Measurements from ENCODE around the gene CATSPERD. TPM values are rescaled to one million over a fixed set of nuclear protein-coding genes. Genes with fewer than 3 reads are reported as not detected.

CATSPERD gene
- total RNA-seq, 1 experiment from 2014 or later, result not detected

DNA sequence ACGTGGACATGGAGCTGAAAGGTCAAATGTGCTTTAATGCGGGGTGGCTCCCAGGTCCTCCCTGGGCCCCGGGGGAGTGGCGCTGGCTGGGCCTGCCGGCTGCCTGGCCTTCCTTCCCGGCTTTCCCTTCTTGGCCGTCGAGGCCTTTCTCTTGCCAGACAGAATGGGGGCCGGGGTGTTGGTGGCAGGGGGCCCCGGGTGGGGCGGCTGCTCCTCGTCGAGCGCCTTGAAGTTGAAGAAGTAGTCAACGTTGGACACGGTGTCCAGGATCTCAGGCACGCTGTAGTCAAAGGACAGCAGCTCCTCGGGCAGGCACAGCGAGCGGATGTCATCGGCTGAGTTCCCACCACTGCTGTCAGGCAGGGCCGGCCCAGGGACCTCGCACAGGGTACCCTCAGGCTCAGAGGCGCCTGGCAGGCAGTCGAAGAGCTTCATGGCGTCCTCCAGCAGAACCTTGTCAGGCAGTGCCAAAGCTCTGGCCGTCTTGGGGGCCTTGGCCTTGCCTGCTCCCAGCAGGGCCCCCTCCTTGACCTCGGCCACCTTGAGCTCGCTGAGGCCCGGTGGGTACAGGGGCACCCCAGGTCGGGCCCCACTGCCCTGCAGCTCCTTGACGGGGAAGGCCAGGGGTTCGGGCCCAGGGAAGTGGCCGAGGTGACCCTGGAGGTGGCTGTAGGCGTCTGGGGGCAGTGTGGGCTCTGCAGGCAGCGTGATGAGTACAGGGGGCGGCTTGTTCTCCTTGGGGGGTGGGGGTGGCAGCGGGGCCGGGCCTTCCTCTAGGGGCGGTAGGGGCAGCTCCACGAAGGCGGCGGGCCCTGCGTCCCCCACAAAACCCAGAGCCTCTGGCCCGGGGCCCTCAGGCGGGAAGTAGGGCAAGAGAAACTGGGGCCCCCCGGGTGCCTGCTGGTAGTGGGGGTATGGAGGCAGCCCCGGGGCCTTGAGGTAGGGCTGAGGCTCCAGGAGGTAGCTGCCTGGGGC is 62.8 kb downstream of the CATSPERD start:
- H4K8ac ChIP-seq (replicated peaks; ENCODE audit: insufficient read length, low read depth, low read length), result no peak overlapping the region
- H3K4me1 ChIP-seq (ENCODE audit: insufficient read depth, low read length), result no peaks in the 10 kb centered on the region
- no peaks in the 10 kb centered on the region for H3K23me2 ChIP-seq (ENCODE audit: insufficient read length, low read depth, low read length, poor library complexity, severe bottlenecking)
- no peak overlapping the region for H3K4me2 ChIP-seq (ENCODE audit: insufficient read depth, insufficient read length, low read length)
- no peak overlapping the region for H4K5ac ChIP-seq (ENCODE audit: insufficient read length, low read depth, low read length)
- no CpG with 5 or more reads among the region's 48 CpGs for WGBS (ENCODE audit: extremely low coverage, insufficient read length, low lambda C conversion rate)
- Mint-ChIP-seq H3K4me1 (no peaks in the 10 kb centered on the region), H3K4me3 (no peak overlapping the region), H3K9me3 (no peaks in the 10 kb centered on the region), H3K27ac (no peak overlapping the region), H3K36me3 (ENCODE audit: insufficient read depth in 1 of 3, low read depth in 3 of 3) (peaks cover 18 to 26% (median 25%) of the 10 kb centered on the region in 3 experiments; a peak in 6 of 7 replicates), H3K27me3 (ENCODE audit: low read depth) (peaks cover 3% of the 10 kb centered on the region)
- H3K27me3 ChIP-seq (ENCODE audit: insufficient read depth, low read length), result no peaks in the 10 kb centered on the region
- no peaks in the 10 kb centered on the region for H3K9me3 ChIP-seq (ENCODE audit: control insufficient read depth, low read depth, low read length)
- no peak overlapping the region for H3K27ac ChIP-seq (ENCODE audit: insufficient read length, low read depth, low read length)
- no peak overlapping the region for H3K4ac ChIP-seq (ENCODE audit: low read depth, low read length)
- H2BK12ac ChIP-seq (ENCODE audit: insufficient read length, low read depth, low read length), result no peak overlapping the region
- no peak overlapping the region for H3K9ac ChIP-seq (ENCODE audit: extremely low read depth, insufficient read length, low read length)
- no peak overlapping the region for H2BK5ac ChIP-seq (ENCODE audit: insufficient read length, low read length)
- H3K18ac ChIP-seq (ENCODE audit: insufficient read length, low read depth, low read length), result no peak overlapping the region
- H2AK5ac ChIP-seq (ENCODE audit: insufficient read length, low read length), result no peak overlapping the region
- H2BK20ac ChIP-seq (ENCODE audit: low read depth, low read length, poor library complexity, severe bottlenecking), result no peak overlapping the region
- H4K91ac ChIP-seq (ENCODE audit: insufficient read length, low read depth, low read length), result no peak overlapping the region
- H3K56ac ChIP-seq (ENCODE audit: insufficient read length, low read depth, low read length), result no peak overlapping the region
- no peaks in the 10 kb centered on the region for H3K79me2 ChIP-seq (ENCODE audit: insufficient read depth, low read length)
- no peak for DNase-seq
- H2AFZ ChIP-seq (ENCODE audit: low read length), result no peak overlapping the region
- no peak overlapping the region for H3T11ph ChIP-seq (ENCODE audit: low read length)
- H2BK120ac ChIP-seq (ENCODE audit: low read depth, low read length, poor library complexity, severe bottlenecking), result no peak overlapping the region
- H3K14ac ChIP-seq (ENCODE audit: insufficient read depth, low read length), result no peak overlapping the region
- H2BK15ac ChIP-seq (ENCODE audit: low read depth, low read length), result no peak overlapping the region
- H4K20me1 ChIP-seq (ENCODE audit: control insufficient read depth, insufficient read depth, insufficient read length), result no peaks in the 10 kb centered on the region
- no peak overlapping the region for H3K23ac ChIP-seq (ENCODE audit: insufficient read length, low read depth, low read length)
- TF ChIP-seq, protein P1, sequence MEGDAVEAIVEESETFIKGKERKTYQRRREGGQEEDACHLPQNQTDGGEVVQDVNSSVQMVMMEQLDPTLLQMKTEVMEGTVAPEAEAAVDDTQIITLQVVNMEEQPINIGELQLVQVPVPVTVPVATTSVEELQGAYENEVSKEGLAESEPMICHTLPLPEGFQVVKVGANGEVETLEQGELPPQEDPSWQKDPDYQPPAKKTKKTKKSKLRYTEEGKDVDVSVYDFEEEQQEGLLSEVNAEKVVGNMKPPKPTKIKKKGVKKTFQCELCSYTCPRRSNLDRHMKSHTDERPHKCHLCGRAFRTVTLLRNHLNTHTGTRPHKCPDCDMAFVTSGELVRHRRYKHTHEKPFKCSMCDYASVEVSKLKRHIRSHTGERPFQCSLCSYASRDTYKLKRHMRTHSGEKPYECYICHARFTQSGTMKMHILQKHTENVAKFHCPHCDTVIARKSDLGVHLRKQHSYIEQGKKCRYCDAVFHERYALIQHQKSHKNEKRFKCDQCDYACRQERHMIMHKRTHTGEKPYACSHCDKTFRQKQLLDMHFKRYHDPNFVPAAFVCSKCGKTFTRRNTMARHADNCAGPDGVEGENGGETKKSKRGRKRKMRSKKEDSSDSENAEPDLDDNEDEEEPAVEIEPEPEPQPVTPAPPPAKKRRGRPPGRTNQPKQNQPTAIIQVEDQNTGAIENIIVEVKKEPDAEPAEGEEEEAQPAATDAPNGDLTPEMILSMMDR (conservative IDR thresholded peaks at IDR 0.05), result no peak
- no peaks in the 10 kb centered on the region for H3K79me1 ChIP-seq (ENCODE audit: insufficient read depth, low read depth, low read length, poor library complexity, severe bottlenecking)

Measured in H9 (cell line).